Endometrium (tissue), 2 donors: Measurements from ENCODE around the gene EFCAB10.
"Not testable (repeated sequence)": the region's sequence is repeated elsewhere in the genome, so short reads cannot be mapped to it uniquely, and the experiment has no call there.

Source experiments
- FAIRE-seq: peaks from 2 replicates; lab custom pipeline; 2012; peaks lifted over from hg19 to GRCh38; lab: Jason Lieb, UNC
- donor health status: control.
- donor health status: control.

Gene EFCAB10

DNA sequence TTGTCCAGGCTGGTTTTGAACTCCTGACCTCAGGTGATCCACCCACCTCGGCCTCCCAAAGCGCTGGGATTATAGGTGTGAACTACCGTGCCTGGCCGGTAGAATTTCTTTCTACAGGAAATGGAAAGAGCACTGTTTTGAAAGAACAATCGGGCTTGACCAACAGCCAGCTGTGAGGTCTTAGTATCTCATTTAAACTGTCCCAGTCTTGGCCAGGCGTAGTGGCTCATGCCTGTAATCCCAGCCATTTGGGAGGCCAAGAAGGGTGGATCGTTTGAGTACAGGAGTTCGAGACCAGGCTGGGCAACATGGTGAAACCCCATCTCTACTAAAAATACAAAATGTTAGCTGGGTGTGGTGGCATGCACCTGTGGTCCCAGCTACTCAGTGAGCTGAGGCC is 17.8 kb upstream of the EFCAB10 start:
- not testable (repeated sequence) for FAIRE-seq

DNA sequence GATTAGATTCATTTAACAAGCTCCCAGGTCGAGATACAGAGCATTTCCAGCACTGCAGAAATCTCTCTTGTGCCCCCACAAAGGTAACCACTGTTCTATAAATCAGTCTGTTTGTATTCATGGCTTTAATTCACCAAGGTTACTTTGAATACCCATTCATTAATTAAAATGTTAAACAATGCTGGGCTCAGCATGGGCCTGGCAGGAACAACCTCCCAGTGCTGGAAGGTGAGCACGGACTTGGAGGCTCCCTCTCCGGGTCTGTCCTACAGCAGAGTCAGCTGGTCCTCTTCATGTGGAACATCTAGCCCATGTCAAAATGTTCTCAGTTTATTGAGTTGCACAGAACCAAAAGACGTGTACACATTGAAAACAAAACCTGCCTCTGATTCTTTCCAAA is 15.6 kb upstream of the EFCAB10 start:
- FAIRE-seq: no peak

DNA sequence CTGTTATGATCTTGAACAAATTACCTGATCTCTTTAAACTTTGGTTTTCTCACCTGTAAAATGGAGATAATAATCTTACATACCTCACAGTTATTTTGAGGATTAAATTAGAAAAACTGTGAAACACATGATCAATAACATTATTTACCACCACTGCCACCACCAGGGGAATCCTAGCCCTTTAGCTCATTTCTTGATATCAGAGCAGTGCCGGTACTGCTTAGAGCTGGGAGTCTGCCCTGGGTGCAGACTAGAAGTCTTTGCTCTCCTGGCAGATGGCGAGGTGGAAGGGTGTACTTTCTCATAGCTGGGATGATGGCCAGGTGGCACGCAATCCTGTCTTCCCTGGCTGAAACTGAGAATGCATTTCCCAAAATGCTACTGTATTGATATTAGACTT is 12.7 kb upstream of the EFCAB10 start:
- FAIRE-seq: no peak

DNA sequence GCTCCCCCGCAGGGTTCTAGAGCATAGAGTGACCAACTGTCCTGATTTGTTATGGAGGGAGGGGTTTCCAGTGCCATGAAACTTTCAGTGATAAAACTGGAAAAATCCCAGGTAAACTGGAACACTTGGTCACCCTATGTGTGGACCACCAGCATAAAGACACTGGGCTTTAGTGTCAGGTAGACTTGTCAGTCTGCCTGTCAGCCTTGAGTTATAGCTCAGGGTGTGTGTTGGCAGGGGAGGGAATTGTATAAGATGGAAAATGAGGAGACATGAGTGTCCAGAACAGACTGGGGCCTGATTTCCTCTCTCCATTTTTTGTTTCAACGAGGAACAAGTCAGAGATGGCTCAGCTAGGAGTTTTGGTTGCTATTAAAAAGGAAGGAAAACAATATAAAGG is 10.2 kb upstream of the EFCAB10 start:
- no peak for FAIRE-seq

DNA sequence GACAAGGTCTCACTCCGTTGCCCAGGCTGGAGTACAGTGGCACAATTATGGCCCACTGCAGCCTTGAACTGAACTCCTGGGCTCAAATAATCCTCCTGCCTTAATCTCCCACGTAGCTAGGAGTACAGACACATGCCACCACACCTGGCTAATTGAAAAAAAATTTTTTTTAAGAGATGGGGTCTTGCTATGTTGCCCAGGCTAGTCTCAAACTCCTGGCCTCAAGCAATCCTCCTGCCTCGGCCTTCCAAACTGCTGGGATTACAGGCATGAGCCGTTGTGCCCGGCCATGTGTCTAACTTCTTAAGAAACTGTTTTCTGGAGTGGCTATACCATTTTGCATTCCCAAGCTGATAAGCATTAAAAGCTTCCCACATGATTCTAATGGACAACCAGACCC is 9.5 kb upstream of the EFCAB10 start:
- FAIRE-seq: no peak

DNA sequence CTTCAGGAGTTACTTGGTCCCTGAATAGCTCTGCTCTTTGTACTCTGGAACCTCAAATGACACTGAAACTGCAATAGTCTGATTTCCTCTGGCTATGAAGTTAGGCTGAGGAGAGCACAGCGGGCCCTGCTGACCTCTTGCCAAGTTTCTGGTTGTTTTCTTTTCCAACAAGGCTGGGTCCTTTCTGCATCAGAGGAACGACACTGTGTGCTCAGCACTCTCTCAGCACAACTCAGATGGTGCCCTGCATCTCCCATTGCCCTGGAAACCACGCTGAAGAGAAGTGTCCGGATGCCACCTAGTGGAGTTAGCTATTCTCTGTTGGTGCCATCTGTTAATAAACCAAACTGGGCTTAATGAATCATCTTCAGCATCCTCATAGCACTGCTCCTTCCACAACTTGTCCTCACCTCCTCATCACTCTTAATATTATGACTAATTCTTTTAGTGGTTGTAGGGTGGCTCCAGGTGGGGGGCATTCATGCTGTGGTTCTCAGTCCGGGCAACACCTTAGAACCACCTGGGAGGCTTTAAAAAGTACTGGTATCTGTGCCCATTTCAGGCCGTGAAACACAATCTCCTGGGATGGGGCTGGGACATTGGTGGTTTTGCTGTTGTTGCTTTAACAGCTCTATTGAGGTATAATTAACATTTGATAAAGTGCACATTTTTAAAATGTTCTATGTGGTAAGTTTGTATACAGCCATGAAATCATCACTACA is 8.2 kb upstream of the EFCAB10 start:
- no peak for FAIRE-seq

DNA sequence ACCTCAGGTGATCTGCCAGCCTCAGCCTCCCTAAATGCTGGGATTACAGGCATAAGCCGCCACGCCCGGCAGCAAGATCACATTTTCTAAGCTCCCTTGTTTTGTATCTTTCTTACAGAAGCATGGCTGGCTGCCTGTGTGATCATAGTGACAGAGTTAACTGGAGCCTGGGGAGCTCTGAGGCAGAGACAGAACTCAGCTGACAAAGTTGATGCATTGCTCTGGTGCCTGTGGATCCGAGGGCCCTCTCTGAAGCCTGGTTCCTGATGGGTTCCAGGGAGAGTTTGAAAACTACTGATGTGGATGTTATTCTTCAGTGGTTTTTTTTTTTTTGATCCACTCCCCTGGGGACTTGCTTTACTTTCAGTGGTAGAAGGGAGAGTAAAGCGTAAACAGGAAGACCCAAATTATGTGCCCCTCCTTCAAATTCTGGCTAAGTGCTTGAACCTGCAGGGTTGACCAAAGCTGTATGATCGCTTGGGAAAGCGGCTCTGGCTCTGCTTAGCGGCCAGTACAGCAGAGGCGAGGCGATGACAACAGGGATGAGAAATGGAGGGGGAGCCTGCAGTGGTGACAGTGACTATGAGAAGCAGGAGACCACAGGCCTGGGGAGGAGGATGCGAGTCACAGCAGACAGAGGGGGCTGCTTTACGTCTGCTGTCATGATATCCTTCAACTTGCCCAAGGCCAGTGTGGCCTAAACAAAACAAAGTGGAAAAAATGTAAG is 6.8 kb upstream of the EFCAB10 start:
- no peak for FAIRE-seq

DNA sequence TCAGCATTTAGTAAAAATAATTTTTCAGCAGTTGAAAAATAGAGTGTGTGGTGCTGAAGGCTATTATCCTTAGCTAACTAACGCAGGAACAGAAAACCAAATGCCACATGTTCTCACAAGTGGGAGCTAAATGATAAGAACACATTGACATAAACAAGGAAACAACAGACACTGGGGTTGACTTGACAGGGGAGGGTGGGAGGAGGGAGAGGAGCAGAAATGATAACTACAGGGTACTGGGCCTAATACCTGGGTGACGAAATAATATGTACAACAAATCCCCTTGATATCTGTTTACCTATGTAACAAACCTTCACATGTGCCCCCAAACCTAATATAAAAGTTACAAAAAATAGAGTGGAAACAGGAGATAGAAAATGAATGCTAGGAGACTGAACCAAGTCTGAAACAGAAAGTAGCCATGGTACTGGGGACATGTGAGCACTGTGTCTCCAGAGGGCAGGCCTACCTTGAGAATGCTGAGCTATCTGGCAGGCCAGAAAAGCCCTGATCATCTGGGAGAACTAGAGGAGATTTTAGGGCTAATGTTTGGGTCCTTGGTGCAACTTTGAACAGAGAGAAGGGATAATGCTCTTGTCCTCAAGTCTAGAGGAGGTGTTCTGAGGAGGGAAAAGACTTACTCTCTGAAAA is 4.7 kb upstream of the EFCAB10 start:
- FAIRE-seq: no peak

DNA sequence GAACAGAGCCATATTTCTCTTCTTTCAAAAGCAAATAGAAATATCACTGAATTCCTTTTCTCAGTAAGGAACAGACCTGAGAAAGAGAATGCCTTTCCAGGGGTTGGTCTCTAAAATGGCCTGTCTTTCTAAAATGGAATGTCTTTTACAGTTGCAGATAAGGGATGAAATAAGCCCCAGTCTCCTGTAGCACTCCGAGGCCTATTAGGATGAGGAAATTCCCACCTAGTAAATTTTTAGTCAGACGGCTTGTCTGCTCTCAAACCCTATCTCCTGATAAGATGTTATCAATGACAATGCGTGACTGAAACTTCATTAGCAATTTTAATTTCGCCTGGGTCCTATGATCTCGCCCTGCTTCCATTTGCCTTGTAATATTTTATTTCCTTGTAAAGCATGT is 2.9 kb upstream of the EFCAB10 start:
- FAIRE-seq: no peak

DNA sequence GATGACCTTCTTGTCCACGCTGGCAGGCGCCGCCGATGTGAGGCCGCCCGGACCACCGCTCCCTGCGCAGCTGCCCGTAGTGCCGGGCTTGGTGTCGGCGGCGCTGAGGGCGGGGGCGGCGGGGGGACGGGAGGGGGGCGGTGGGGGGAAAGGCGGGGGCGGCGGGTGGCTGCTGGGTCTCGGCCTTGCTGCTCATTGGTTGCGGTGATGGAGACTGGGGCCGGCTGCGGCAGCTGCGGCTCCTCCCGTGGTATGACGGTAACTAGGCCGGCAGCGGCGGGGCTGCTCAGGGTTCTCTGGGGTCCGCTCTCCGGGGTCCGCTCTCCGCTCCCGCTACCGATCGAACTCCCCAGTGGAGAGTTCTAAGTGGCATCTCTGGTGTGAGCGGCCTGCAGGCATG is 1.8 kb upstream of the EFCAB10 start:
- no peak for FAIRE-seq

DNA sequence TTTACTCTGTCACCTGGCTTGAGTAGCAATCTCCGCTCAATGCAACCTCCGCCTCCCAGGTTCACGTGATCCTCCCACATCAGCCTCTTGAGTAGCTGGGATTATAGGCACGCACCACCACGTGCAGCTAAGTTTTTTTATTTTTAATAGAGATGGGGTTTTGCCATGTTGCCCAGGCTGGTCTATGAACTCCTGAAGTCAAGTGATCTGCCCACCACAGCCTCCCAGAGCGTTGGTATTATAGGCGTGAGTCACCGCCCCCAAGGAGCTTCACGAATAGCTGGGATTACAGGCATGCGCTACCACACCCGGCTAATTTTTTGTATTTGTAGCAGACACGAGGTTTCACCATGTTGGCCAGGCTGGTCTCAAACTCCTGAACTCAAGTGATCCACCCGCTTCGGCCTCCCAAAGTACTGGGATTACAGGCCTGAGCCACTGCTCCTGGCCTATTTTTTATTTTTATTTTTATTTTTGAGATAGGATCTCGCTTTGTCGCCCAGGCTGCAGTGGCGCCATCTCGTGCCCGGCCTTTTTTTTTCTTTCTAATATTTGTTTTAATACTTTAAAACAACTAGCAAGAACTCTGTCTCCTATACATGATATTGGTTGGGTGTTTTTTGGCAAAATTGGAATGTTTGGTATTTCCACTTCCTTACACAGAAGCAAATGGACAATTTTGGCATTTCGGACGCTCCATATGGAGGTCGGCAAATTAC is 1.1 kb downstream of the EFCAB10 start:
- FAIRE-seq: no peak

DNA sequence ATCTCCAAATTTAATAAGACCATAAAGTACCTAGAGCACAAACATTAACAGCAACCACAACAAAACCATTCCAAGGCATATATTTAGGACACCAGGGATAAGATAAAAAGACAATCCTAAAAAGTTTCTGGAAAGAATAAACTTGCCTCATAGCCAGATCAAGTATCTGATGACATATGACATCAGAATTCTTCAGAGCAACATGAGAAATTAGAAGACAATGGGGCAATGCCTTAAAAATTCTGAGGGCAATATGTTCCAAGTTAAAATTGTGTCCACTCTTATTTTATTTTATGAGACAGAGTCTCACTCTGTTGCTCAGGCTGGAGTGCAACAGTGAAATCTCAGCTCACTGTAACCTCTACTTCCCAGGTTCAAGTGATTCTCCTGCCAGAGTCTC is 2.8 kb downstream of the EFCAB10 start:
- no peak for FAIRE-seq

DNA sequence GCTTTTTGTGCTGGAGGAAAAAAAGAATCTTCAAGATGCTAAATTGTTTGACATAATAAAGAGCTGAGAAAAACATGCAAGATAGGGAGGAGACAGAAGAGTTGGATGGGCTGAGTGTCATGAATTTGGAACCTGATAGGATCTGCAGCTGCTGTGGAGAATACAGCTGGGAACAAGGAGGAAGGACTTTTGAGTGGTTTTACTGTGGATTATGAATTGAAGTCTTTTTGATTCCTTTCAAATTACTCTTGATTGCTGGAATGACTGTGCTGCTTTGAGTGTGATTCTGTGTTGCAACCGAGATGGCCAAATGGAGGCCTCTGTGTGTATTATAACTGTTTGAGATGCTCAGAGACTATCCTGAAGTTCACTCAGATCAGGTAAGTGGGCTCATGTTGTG is 4.0 kb downstream of the EFCAB10 start:
- FAIRE-seq: no peak

DNA sequence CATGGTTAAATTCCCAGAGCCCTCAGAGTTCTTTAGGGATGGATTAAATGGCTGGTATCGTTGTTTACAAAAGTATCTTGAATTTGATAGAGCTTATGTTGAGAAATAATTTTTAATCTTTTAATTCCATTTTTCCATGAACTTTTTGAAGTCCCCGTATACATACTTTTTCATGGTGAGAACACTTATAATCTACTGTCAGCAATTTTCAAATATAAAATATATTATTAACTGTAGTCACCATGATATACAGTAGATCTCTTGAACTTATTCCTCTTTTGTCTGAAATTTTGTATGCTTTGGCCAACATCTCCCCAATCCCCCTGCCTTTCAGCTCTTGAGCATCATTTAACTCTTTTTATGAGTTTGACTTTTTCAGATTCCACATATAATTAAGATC is 9.4 kb downstream of the EFCAB10 start:
- no peak for FAIRE-seq

DNA sequence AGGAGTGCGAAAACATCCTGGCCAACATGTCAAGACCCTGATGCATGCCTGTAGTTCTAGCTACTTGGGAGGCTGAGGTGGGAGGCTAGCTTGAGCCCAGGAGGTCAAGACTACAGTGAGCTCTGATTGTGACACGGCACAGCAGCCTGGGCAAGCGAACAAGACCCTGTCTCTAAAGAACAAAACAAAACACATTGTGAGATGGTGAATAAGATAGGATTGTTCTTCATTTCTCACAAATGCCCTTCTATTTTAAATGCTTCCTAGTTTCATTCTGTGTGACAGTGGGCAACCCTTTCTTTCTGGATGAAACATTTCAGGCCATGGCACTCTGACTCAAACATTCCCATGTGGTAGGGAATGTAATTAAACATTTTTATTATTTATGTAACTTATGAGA is 13.5 kb downstream of the EFCAB10 start:
- no peak for FAIRE-seq

DNA sequence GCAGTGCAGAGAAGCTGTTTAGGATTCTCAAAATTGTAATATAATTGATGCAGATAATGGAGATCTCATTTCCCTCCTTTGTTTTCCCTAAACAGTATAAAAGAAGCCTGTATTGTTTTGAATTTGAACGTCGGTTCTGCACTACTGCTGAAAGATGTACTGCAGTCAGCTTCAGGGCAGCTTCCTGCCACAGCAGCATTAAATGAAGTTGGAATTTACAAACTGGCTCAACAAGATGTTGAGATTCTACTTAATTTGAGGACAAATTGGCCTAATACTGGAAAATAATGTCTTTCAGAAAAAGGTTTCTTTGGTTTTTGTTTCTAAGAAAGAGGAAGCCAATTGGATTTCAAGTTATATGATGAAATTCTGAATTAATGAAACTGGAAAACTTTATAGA is 14.3 kb downstream of the EFCAB10 start:
- FAIRE-seq: no peak

DNA sequence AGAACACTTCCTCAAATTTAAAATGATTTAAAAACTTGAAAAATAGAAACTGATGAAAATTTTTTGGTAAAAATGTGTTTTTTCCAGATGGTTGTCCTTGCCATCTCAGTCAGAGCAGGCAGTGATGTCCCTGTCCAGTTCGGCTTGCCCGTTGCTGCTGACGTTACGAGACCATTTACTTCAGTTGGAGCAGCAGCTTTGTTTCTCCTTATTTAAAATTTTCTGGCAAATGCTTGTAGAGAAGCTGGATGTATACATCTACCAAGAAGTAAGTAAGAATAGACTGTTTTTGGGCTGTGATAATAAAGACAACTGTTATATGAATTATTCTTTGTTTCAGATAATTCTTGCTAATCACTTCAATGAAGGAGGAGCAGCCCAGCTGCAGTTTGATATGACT is 16.1 kb downstream of the EFCAB10 start:
- FAIRE-seq: no peak

DNA sequence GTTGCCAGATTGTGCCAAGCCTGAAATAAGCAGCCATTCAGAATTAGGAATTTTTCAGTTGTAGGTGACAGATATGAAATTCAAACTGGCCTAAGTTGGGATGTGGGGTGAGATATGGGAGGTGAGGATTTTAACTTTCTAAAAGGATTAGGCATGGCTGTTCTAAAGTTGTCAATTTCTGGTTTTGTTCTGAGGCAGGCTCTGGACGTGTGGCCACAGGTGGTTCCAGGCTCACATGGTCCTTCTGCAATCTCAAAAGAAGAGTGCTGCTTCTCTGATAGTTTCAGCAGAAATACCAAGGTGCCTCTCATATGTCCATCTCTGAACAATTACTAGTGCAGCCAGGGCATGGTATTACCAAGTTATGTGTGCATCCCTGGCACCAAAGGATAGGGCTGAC is 21.4 kb downstream of the EFCAB10 start:
- FAIRE-seq: no peak

DNA sequence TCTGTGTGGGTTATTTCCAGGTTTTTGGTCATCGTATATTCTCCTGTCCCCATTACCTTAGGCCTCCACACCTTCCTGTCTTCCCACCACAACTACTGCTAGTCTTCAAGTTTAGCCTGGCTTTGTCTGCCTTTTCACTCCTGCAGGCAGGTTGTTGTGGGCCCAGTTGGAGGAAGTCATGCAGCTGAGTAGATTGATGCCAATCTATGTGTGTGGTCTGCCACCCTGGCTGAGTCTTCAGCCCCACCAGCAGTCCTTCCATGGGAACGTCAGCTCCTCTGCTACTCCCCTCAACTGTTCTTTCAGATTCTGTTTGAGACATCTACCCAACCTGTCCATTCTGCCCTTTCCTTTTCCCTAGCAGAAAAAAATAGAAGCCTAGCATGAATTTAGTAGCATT is 43.0 kb downstream of the EFCAB10 start:
- no peak for FAIRE-seq

DNA sequence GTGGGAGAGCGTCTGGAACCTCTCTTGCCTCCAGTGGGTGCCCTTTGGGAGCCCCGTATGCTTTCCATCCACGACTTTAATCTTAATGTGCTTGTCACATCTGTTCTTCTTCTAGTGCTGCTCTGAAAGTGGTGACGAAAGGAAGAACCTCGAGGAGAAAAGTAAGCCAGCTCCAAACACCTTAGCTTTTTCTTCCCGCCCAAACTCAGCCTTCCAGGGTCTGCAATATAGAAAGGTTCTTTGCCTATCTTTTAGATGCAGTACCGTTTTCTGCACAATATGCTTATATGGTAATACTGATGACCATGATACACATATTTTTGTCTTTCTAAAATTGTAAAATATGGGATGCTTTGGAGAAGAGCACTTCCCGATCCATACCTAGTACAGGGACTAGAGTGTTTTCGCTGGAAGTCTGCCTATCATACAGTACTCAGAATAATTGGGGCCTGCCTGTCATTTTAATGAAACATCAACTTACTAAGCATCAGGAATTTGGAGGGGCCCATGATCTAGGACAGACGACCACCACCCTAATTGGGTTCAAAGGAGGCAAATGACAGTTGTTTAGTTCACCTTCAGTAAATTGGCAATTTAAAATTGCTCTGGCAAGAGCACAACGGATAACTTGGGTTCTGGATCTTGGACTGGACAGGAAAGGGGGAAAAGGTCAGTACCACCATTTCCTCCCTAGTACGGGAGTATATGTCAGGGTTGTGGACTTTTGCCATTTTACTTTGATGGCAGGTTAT is 48.4 kb downstream of the EFCAB10 start:
- FAIRE-seq: no peak

DNA sequence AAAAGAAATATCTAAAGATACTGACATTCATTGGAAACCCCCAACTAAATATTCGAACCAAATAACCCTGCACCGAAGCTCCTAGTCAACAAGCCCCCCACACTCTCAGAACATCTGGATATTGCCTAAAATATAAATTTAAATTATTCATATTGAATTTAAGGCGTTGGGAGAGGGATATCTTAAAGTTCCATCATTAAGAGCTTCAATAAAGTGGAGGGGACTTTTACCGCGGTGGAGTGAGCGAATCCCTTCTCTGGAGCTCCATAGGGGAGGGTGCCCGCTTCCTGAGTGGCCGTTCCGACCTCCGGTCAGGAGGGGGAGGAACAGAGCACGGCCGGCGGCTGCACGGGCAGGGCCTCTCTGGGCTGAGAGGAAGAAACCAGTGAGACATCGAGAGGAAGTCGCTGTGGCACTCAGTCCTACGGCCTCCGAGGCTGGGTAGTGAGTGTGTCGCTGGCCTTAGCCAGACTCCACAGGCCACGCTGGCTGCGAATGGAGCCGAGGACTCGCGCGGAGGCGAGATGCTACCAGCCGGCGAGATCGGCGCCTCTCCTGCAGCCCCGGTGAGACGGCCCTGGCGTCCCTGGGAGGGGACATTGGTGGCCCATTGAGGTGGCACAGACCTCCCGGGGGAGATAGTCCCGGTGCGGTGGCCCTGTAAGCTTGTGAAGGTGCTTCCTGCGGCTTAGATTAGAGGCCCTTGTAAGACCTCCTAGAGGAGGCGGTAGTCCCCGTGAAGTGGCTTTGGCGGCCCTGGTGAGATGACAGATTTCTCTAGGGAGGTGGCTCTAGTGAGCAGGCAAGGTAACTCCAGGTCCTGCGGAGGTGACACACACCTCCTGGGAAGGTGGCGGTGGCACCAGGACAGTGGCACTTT is 49.3 kb downstream of the EFCAB10 start, which contains the start of gene RINT1:
Gene RINT1, plus strand, starts transcription at position 410 of the 880 bp plus-strand sequence. Its CDS starts 115 bp downstream, at position 525.
- FAIRE-seq: peak; percentile 41
